Glutamatergic neuron (in vitro differentiated cells): Measurements from ENCODE around the gene SNX9. TPM values are rescaled to one million over a fixed set of nuclear protein-coding genes. Genes with fewer than 3 reads are reported as not detected.
"Not testable (repeated sequence)": the region's sequence is repeated elsewhere in the genome, so short reads cannot be mapped to it uniquely, and the experiment has no call there.

Experiments
- DNase-seq: peaks from one replicate; pipeline ENCODE4 v3.0.0; 2022
- H3K27ac Mint-ChIP-seq: one replicate; pipeline ENCODE4 v1.8.0; 2020; ENCODE audit warnings: mild to moderate bottlenecking, mixed read lengths, inconsistent platforms; ENCODE audit not compliant: unreplicated experiment
- H3K27me3 Mint-ChIP-seq: one replicate; pipeline ENCODE4 v1.8.0; 2020; ENCODE audit warnings: mild to moderate bottlenecking, moderate library complexity, mixed read lengths, inconsistent platforms; ENCODE audit not compliant: unreplicated experiment
- H3K36me3 Mint-ChIP-seq: one replicate; pipeline ENCODE4 v1.8.0; 2020; ENCODE audit warnings: mild to moderate bottlenecking, mixed read lengths, inconsistent platforms; ENCODE audit not compliant: unreplicated experiment
- H3K4me1 Mint-ChIP-seq: one replicate; pipeline ENCODE4 v1.8.0; 2020; ENCODE audit warnings: mild to moderate bottlenecking, low read depth, mixed read lengths, inconsistent platforms; ENCODE audit not compliant: unreplicated experiment
- H3K4me3 Mint-ChIP-seq: one replicate; pipeline ENCODE4 v1.8.0; 2020; ENCODE audit warnings: mild to moderate bottlenecking, mixed read lengths, inconsistent platforms; ENCODE audit not compliant: unreplicated experiment
- H3K9me3 Mint-ChIP-seq: one replicate; pipeline ENCODE4 v1.8.0; 2020; ENCODE audit warnings: mild to moderate bottlenecking, moderate library complexity, mixed read lengths, inconsistent platforms; ENCODE audit not compliant: unreplicated experiment
- total RNA-seq: library from RNA; stranded (reverse); fragmentation: NEBNext Ultra II Directional; extraction: Animal tissue kit (Norgen Biotek cat#: 25700); gene quantifications from one replicate; pipeline ENCODE4 v1.2.1, GENCODE V29; 2021; ENCODE audit not compliant: unreplicated experiment
- TF ChIP-seq, protein P1 (sequence below): fragments of 200-600 bp; sonication (generic); IDR thresholded peaks from one replicate; pipeline ENCODE4 v1.5.0; 2021; ENCODE audit not compliant: partially characterized antibody, unreplicated experiment

SNX9 gene
- total RNA-seq, 1 donor from 2014 or later: 45.7 TPM

DNA sequence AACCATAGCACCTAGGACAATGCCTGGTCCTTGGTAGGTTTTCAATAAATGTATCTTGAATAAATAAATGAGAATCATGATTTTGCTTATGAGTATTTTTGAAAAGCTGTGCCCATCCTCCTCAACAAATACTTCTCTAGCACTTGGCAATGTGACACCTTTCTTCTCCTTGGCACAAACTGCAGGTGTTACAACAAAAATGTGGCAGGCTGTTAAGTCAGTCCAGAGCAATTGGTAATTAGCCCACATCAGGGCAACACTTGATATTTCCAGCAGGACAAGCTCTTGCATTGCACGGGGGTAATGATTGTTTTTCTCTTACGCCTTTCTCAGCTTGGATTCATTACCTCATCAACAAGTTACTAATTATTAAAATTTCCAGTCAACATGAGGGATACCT lies 31.6 kb upstream of the SNX9 start:
- TF ChIP-seq, protein P1, sequence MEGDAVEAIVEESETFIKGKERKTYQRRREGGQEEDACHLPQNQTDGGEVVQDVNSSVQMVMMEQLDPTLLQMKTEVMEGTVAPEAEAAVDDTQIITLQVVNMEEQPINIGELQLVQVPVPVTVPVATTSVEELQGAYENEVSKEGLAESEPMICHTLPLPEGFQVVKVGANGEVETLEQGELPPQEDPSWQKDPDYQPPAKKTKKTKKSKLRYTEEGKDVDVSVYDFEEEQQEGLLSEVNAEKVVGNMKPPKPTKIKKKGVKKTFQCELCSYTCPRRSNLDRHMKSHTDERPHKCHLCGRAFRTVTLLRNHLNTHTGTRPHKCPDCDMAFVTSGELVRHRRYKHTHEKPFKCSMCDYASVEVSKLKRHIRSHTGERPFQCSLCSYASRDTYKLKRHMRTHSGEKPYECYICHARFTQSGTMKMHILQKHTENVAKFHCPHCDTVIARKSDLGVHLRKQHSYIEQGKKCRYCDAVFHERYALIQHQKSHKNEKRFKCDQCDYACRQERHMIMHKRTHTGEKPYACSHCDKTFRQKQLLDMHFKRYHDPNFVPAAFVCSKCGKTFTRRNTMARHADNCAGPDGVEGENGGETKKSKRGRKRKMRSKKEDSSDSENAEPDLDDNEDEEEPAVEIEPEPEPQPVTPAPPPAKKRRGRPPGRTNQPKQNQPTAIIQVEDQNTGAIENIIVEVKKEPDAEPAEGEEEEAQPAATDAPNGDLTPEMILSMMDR: no peak
- no peak overlapping the region for H3K4me3 Mint-ChIP-seq
- no peaks in the 10 kb centered on the region for H3K9me3 Mint-ChIP-seq
- H3K4me1 Mint-ChIP-seq: peaks cover 9% of the 10 kb centered on the region
- H3K36me3 Mint-ChIP-seq: no peaks in the 10 kb centered on the region
- DNase-seq: no peak
- peaks cover 2% of the 10 kb centered on the region for H3K27me3 Mint-ChIP-seq
- H3K27ac Mint-ChIP-seq: no peak overlapping the region

DNA sequence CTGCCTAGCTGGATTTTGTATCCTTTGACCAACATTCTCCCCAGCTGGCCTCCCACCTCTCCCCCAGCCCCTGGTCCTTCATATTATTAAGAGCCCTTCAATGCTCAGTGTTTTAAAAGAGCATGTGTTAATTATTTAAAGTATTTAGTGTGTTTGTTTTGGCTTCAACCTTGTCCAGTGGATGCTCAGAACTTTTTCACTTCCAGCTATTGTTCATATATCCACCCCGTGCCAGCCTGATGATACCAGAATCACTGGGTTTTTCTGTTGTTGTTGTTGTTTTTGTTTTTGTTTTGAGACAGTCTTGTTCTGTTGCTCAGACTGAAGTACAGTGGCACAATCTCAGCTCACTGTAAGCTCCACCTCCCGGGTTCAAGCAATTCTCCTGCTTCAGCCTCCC lies 30.4 kb upstream of the SNX9 start:
- H3K9me3 Mint-ChIP-seq: no peaks in the 10 kb centered on the region
- no peak overlapping the region for H3K4me3 Mint-ChIP-seq
- H3K4me1 Mint-ChIP-seq: peaks cover 11% of the 10 kb centered on the region
- H3K27me3 Mint-ChIP-seq: peaks cover 2% of the 10 kb centered on the region
- TF ChIP-seq, protein P1: no peak
- DNase-seq: no peak
- no peaks in the 10 kb centered on the region for H3K36me3 Mint-ChIP-seq
- H3K27ac Mint-ChIP-seq: no peak overlapping the region

DNA sequence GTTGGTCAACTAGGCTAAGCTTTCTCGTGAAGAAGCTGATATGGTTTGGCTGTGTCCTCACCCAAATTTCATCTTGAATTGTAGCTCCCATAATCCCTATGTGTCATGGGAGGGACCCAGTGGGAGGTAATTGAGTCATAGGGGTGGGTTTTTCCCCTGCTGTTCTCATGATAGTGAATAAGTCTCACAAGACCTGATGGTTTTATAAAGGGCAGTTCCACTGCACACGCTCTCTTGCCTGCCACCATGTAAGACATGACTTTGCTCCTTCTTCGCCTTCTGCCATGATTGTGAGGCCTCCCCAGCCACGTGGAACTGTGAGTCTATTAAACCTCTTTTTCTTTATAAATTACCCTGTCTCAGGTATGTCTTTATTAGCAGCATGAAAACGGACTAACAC lies 29.0 kb upstream of the SNX9 start:
- not testable (repeated sequence) for H3K9me3 Mint-ChIP-seq, H3K27ac Mint-ChIP-seq, H3K4me3 Mint-ChIP-seq, H3K27me3 Mint-ChIP-seq, H3K36me3 Mint-ChIP-seq, DNase-seq
- H3K4me1 Mint-ChIP-seq: peaks cover 11% of the 10 kb centered on the region

DNA sequence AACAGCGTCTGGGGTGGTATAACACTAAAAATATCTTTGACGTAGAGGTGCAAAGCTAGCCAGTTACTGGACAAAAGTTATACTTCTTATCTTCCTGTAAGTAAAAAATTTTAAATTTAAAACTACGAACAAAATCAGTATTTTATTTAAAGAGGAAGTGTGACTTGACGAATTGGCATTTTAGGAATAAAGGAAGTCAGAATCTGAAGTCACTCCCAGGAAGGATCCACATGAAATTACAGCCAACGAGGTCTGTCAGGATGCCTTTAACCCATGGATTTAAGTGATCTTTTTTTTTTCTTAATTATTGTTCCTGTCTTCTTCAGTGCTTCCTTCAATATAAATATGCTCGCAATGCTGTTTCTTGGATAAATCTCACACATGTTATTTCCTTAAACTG lies 27.2 kb upstream of the SNX9 start:
- Mint-ChIP-seq H3K9me3 (no peaks in the 10 kb centered on the region), H3K36me3 (no peaks in the 10 kb centered on the region), H3K27me3 (peaks cover 2% of the 10 kb centered on the region), H3K4me3 (no peak overlapping the region), H3K27ac (peak overlapping the region; percentile 82), H3K4me1 (peaks cover 8% of the 10 kb centered on the region)
- TF ChIP-seq, protein P1: no peak
- no peak for DNase-seq

DNA sequence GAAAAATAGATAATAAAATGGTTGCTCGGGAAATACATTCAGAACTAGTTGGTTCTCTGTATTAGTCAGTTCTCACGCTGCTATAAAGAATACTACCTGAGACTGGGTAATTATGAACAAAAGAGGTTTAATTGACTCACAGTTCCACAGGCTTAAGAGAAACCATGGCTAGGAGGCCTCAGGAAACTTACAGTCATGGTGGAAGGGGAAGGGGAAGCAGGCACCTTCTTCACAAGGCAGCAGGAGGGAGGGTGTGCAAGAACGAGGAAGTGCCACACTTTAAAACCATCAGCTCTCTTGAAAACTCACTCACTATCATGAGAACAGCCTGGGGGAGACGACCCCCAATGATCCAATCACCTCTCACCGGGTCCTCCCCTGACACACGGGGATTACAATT lies 24.2 kb upstream of the SNX9 start:
- no peak overlapping the region for H3K27ac Mint-ChIP-seq
- TF ChIP-seq, protein P1: no peak
- peaks cover 1% of the 10 kb centered on the region for H3K9me3 Mint-ChIP-seq
- DNase-seq: no peak
- H3K4me1 Mint-ChIP-seq: peaks cover 12% of the 10 kb centered on the region
- H3K36me3 Mint-ChIP-seq: no peaks in the 10 kb centered on the region
- H3K4me3 Mint-ChIP-seq: no peak overlapping the region
- H3K27me3 Mint-ChIP-seq: no peaks in the 10 kb centered on the region

DNA sequence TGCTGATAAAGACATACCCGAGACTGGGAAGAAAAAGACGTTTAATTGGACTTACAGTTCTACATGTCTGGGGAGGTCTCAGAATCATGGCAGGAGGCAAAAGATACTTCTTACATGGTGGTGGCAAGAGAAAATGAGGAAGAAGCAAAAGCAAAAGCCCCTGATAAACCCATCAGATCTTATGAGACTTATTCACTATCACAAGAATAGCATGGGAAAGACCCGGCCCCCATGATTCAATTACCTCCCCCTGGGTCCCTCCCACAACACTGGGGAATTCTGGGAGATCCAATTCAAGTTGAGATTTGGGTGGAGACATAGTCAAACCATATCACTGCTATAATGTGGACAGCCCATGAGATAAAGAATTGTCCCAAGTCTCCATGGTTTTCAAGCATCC lies 23.5 kb upstream of the SNX9 start:
- H3K36me3 Mint-ChIP-seq, H3K4me3 Mint-ChIP-seq, H3K27ac Mint-ChIP-seq, H3K27me3 Mint-ChIP-seq, H3K9me3 Mint-ChIP-seq, DNase-seq: not testable (repeated sequence)
- H3K4me1 Mint-ChIP-seq: peaks cover 12% of the 10 kb centered on the region
